GM19351 (cell line): ENCODE results near the gene NPBWR2.
"Not testable (repeated sequence)": the region's sequence is repeated elsewhere in the genome, so short reads cannot be mapped to it uniquely, and the experiment has no call there.

Experiments used
- ATAC-seq: cut with Tn5 transposase; IDR thresholded peaks from one replicate; pipeline ENCODE4 v1.9.1; 2021; ENCODE audit warnings: mild to moderate bottlenecking, moderate library complexity; ENCODE audit not compliant: unreplicated experiment

Gene NPBWR2

GRCh38 chr20:64090165-64090564 is 17.2 kb downstream of the NPBWR2 start:
- no peak for ATAC-seq

DNA sequence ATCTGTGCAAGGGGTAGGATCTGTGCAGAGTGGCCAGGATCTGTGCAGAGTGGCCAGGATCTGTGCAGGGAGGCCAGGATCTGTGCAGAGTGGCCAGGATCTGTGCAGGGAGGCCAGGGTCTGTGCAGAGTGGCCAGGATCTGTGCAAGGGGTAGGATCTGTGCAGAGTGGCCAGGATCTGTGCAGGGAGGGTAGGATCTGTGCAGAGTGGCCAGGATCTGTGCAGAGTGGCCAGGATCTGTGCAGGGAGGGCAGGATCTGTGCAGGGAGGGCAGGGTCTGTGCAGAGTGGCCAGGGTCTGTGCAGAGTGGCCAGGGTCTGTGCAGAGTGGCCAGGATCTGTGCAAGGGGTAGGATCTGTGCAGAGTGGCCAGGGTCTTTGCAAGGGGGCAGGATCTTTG is 18.8 kb downstream of the NPBWR2 start:
- ATAC-seq: not testable (repeated sequence)

- not testable (repeated sequence) for ATAC-seq
Observed at GRCh38 chr20:64087226-64087825, 20.0 kb downstream of the NPBWR2 start.

- no peak for ATAC-seq
Observed at GRCh38 chr20:64086801-64087200, 20.6 kb downstream of the NPBWR2 start.

GRCh38 chr20:64084685-64085152 is 22.6 kb downstream of the NPBWR2 start:
- no peak for ATAC-seq

DNA sequence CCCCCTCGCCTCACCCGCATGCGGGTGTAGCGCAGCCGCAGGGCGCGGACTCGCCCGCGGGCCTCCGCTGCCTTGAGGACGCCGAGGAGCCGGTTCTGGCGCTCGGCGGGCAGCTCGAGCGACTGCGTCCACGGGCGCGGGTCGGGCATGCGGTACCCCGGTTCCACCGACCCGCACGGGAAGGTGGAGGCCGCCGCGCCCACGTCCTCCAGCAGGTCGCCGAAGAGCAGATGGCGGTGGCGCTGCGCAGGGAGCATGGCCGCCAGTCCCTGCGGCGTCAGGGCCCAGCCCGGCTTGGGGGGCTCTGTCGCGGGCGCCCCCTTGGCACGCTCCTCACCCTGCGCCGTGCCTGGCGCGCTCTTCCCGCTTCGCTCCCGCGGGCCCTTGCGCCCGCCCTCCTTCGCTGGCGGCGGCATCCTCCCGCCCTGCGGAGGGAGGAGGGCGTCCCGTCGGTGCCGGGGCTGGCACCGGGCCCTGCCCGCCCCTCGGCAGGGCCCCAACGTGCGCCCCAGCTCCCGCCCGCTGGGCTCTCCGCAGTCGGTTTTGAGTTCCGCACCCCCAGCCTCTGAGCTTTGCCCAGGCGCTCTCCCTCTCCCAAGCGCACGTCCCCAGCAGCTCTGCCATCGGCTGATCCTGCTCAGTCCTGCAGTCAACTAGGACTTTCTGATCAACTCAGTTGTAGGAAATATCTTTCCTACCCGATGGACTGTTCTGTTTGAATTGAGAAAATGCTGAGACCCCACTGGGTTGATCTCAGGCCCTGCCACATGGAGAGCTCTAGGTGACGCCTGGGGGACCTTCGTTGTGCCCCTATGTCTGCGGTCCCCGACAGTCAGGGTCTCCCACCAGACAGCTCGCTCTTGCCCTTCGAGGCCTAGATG is 23.3 kb downstream of the NPBWR2 start, which contains the start of gene LKAAEAR1:
LKAAEAR1 (minus strand) TSS at position 595 of the 881 bp plus-strand sequence; CDS start at position 416, 179 bp downstream.
- no peak for ATAC-seq

GRCh38 chr20:64083378-64083803 is 24.0 kb downstream of the NPBWR2 start:
- no peak for ATAC-seq

- no peak for ATAC-seq
Observed at GRCh38 chr20:64082820-64083377, 24.5 kb downstream of the NPBWR2 start.

DNA sequence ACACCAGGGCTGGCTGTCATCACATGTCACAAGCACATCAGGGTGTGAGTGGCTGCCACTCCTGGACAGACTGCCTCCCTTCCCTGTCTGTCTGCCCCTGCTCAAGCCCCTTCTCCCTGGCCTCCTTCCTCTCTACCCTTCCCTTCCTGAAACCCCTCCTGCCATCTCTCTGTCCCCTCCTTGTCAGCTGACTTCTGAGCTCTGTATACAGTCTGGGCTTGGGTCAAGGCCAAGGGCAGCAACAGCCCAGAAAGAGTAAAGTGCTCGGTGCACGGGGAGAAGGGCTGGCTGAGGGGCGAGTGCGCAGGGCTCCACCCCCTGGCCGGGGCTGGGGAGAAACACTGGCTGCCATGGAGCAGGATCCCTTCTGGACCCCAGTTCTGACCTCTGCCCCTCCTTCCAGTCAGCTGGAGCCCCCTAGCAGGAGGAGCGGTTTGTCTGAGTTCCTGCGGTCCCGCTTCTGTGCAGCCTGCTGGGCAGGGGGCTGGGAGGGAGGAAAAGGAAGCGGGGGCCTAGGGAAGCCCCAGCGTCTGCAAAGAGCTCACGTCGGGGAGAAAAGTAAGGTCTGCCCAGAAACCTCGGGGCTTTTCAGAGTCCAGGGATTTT is 25.1 kb downstream of the NPBWR2 start:
- no peak for ATAC-seq

DNA sequence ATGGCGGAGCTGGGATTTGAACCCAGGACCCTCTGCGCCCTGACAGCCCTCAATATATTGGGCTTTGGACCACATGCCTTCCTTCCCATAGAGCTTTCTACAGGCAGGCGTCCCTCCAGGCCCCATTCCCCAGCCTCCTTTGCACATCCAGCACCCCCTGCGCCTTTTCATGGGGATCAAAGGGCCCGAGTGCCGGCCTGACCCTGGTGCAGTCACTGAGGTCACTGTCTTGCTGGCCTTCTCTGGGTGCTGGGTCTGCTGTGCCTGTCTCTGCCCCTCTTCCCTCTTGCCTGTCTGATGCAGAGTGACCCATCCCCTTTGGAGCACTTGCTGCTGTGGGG is 25.8 kb downstream of the NPBWR2 start:
- ATAC-seq: no peak

DNA sequence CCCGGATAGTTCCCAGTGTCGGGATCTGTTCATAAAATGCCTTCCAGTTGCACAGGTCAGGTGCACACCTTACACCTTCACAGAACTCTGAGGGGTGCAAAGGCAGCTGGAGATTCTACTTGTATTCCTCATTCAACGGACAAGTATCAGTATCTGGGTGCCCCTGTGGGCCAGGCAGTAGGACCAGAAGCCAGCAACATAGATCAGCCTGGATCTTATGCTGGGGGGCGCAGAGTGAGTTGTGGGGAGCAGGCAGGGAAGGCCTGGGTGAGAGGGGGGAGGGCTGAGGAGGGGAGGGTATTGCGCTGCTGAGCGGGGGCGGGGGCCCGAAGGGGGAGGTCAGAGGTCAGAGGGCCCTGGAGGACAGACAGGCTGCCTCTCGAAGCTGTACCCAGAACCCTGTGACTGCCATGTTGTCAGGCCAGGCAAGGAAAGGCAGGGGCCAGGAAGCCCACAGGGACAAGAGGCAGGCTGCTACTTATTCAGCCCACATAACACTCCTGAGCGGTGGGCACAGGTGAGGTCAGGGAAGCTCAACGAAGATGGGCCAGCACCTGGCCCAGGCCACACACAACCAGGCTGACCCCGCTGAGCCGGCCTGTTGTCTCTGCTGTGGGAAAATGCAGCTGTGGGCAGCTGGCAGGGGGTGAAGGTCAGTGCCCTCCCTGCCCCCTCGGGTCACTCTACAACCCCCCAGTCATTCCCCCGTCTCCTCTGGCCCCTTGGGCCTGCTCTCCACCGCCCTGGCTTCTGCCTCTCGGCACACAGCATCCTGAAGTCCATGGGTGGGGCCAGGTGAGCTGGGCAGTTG is 26.3 kb downstream of the NPBWR2 start:
- ATAC-seq: no peak

GRCh38 chr20:64080013-64080812 is 27.2 kb downstream of the NPBWR2 start, which contains the start of gene OPRL1:
Gene OPRL1 (plus strand): TSS chr20:64080082. CDS start chr20:64092721, 12,639 bp downstream.
- ATAC-seq: peak; percentile 5

- peak; percentile 37 for ATAC-seq
Observed at GRCh38 chr20:64079273-64080012, 27.9 kb downstream of the NPBWR2 start, which contains the start of gene RGS19. Gene RGS19 (minus strand): TSS chr20:64079518. CDS start chr20:64076886, 2,632 bp downstream.

DNA sequence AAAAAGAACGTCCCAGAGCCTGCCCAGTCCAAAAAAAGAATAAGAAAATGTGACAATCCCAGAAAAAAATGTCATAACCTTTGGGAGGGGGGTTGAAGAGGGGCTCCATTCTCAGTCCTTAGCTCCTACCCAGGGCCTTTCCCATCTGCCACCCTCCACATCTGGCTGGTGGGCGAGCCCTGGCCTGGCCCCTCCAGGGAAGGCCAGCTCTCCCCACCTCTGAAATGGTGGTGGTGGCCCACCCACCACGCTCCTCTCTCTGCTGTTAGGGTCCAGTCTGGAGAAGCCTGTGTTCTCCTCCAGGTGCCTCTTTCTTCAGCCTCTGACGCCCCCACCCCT is 28.5 kb downstream of the NPBWR2 start:
- no peak for ATAC-seq

GRCh38 chr20:64077876-64078551 is 29.4 kb downstream of the NPBWR2 start:
- ATAC-seq: no peak

DNA sequence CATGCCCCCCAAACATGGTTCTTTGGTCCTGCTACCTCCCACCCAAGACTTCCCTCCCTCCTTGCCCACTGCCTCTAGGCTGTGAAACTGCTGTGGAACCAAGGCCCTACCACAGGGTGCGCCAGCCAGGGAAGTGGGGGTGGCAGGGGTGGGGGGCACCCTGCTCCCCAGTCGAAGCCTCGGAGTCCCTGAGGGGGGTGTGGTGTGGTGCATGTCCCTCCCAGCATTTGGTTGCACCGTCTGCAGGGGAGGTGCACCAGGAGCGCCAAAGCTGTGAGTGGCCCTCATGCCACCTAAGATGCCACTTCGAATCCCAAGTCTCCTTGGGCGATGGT is 29.9 kb downstream of the NPBWR2 start:
- no peak for ATAC-seq

- no peak for ATAC-seq
Observed at GRCh38 chr20:64077094-64077493, 30.3 kb downstream of the NPBWR2 start.
